CD1c-positive myeloid dendritic cell (primary cell): ENCODE results near the gene PPFIBP2.
"Not testable (repeated sequence)": the region's sequence is repeated elsewhere in the genome, so short reads cannot be mapped to it uniquely, and the experiment has no call there.

Experiments used
- DNase-seq: peaks from one replicate; pipeline ENCODE4 v3.0.0-alpha.2; 2016; ENCODE audit errors: extremely low spot score

PPFIBP2 gene

DNA sequence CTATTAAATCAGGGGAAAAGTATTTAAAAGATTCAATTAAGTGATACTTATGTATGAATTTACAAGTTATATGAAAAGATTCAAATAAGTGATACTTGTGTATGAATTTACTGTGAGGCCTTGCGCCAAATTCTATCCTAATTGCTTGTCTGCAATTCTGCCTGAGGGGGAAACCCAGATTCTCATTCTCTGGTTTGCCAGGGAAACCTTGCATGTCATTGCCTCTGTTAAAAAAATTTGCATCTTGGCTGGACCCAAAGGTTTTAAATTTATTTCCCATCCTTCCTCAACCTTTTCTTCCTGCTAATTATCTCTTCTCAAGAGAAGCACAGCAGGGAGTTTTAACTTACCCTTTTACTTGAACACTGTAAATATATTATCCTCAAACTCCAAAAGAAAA, 14.7 kb upstream of the PPFIBP2 start:
- no peak for DNase-seq

DNA sequence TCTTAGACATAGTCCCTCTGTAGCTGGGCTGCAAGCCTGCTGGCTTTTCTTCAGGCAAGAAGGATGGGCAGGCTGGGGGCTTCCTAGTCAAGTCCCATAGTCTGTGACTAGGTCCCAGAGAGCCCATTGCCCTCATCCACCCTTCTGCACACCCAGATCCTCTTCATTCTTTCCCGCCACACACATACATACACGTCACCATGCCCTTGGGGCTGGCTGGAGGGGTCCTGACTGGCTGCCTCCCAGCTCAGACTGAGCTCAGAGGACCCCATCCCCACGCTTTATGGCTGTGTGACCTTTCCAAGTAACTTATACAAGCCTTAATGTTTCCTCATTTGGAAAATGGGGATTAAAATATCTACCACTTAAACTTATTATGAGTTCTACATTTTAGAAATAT, 13.5 kb upstream of the PPFIBP2 start:
- no peak for DNase-seq

GRCh38 chr11:7501251-7501650, 12.5 kb upstream of the PPFIBP2 start:
- DNase-seq, result no peak

- no peak for DNase-seq
These were observed 11.9 kb upstream of the PPFIBP2 start for GRCh38 chr11:7501894-7502293.

DNA sequence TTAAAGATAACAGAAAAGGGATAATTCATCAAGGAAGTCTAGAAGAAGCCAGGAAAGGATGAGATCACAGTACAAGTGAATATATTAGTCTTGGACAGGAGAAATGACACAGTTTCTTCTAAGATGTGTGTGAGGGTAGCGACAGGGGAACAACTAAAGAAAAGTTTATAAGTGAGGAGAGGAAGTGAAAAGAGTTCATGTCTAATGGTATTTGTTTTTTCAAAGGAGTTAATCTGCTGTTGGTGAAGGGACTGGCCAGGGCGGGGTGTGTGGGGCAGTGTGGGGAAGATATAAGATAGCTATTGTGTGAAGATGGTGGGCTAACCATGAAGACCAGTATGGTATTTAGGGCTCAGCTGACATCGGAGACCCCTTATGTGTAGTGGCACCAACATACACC, 7.6 kb upstream of the PPFIBP2 start:
- no peak for DNase-seq

- DNase-seq, result no peak
These were observed 5.7 kb upstream of the PPFIBP2 start for GRCh38 chr11:7508087-7508486.

GRCh38 chr11:7509966-7510365, 3.8 kb upstream of the PPFIBP2 start:
- no peak for DNase-seq

DNA sequence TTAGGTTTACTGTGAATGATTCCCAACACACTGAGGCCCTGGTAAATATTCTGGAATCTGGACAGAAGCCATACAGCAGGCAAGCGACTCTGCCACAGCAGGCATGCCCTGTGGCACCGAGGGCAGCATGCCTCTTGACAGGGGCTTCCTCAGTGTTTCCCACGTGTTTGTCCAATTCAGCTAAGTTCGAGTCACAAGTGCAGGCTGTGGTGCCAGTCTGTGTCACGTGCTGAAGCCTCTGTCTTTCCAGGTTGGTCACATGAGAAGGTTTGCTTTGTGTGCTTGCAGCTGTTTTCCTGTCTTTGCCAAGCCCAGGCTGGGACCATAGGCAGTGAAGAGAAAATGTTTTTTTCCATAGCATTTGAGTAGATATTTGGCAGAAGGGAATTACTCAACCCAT, 2.4 kb upstream of the PPFIBP2 start:
- DNase-seq, result peak; percentile 18

GRCh38 chr11:7512525-7513233, 1.1 kb upstream of the PPFIBP2 start:
- peak; percentile 90 for DNase-seq

DNA sequence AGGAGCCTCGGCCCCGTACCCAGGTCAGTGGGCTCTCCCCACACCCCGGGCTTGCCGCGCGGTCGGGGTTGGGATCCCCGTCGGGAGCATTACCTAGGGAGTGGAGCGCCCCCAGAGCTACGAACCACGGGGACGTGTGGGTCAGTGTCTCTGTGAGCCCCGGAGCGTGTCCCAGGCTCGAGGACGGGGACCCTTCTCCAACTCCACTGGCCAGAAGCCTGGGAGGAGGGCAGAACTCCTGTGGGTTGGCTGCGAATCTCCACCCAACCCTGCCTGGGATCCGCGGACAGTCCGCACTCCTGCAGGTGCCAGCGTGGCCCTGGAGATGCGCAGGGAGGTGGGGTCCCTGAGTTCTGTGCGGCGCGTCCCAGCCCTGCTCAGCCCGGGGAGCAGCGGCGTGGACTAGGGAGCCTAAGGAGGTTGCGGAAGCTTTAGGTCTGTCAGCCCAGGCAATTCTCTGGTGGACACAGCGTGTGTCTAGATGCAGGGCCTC, 346 bp downstream of the PPFIBP2 start:
- DNase-seq, result peak; percentile 39

GRCh38 chr11:7515447-7515886, 1.7 kb downstream of the PPFIBP2 start:
- no peak for DNase-seq

- DNase-seq, result no peak
These were observed 2.7 kb downstream of the PPFIBP2 start for GRCh38 chr11:7516475-7516874.

DNA sequence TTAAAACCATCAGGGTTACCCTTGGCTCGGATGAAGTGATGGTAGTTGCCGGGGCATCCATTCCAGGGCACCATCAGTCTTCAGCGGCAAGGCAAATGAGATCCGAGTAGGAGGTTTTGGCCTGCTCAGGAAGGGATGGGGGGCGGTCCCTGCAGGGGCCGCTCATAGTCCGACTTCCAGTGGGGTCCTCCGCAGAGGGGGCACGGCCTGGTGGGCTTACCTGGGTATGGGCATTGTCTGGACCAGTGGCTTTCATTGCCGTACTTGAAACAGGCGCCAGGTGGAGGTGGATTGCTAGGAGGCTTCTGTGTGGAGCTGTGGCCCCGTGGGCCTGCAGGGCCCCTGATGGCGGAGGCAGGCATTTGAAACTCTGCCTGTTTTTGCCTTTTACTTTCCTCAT, 3.9 kb downstream of the PPFIBP2 start:
- not testable (repeated sequence) for DNase-seq

DNA sequence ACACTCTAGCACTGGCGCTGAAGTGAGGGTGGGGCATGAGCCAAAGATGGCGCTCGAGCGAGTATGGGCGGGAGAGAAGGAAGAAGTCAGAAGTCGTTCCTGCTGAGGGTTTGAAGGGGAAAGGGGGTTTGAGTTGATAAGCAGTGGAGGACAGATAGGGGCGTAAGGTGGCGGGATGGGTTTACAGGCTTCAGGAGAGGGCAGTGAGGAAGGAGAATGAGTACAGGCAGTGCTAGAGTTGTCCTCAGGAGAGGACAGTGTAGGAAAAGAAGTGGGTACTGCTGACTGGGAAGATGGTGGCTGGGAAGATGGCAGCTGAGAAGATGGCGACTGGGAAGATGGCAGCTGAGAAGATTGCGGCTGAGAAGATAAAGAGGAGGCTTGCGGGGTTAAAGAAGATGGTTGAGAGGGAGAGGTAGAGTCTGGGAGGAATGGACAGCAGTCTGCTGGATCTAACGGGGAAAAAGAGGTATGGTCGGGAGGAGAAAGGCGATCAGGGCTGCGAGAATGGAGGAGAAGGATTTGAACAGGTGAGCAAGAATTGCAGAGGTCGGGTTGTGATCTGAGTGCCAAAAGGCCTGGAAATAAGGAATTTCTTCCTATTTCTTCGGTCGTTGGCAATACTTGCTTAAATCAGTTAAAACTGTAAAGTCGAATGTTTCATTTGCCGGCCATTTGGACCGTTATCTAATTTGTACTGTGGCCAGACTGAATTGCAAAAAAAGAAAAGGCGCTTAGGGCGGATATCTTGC, 5.2 kb downstream of the PPFIBP2 start:
- DNase-seq, result no peak

GRCh38 chr11:7520011-7520942, 6.5 kb downstream of the PPFIBP2 start:
- no peak for DNase-seq

GRCh38 chr11:7520981-7521487, 7.2 kb downstream of the PPFIBP2 start:
- DNase-seq, result peak; percentile 69

- peak; percentile 50 for DNase-seq
These were observed 8.3 kb downstream of the PPFIBP2 start for GRCh38 chr11:7522121-7522520.

- no peak for DNase-seq
These were observed 8.7 kb downstream of the PPFIBP2 start for GRCh38 chr11:7522546-7522945.

GRCh38 chr11:7523416-7524210, 9.8 kb downstream of the PPFIBP2 start:
- DNase-seq, result peak; percentile 86

DNA sequence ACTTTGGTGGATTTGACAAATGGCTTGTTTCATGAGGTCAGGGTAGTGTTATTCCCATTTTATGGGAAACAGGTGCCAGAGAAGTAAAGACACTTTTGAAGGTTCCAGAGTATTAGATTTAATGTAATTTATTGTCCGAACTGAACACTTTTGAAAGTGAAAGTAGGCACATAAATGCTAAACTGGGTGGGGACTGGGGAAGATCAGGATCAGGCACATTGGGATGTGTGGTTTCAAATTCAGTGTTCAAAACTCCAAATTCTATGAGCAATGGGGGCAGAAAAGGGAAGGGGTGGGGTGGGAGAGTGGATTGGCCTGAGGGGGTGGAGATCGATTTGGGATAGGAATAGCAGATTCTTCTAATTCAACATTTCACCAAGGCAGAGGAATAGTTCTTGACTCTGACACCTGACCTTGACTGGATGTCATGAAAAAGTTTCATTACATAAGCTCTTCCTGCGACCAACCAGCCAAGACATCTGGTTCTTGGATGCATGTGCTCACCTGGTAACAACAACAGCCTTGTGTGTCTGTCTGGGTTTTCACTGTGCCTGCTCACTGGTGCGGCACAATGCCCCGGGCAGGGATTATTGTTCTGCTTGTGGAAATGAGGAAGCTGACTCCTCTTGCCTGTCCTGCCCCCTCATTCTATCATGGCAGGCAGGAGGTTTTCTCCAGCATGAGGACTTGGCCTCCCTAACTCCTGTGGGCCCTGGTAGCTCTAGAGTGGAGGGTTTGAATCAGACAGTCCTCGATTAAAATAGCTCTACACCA, 10.8 kb downstream of the PPFIBP2 start:
- DNase-seq, result peak; percentile 66
